ENCODE results near the gene GNAT1. TPM values are rescaled to one million over a fixed set of nuclear protein-coding genes. Genes with fewer than 3 reads are reported as not detected.

The GNAT1 gene
- total and polyA plus RNA-seq, 2 of the 13 experiments (the other 11 are each of a cell fraction or from before 2014, with no cell fraction given), result 0.15 TPM; not detected in 1

DNA sequence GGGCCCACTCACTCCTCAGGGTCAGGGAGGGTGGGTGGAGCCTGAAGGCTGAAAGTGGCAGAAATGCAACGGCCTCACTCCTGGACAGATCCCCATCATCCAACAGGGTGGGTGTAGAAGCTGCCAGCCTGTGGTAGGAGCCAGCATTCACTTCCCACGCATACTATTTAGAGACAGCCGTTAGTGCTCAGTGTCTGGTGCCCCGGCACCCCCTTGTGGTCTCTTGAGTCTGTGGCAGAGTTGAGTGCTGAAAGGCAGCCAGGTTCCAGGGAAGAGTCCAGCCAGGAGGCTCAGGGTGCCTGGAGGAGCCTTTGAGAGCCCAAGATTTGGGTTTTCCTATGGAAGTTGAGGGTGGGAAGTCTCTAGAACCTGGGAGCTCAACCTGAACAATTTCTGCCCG, 2.1 kb upstream of the GNAT1 start (continued):
- TF ChIP-seq, protein P1, sequence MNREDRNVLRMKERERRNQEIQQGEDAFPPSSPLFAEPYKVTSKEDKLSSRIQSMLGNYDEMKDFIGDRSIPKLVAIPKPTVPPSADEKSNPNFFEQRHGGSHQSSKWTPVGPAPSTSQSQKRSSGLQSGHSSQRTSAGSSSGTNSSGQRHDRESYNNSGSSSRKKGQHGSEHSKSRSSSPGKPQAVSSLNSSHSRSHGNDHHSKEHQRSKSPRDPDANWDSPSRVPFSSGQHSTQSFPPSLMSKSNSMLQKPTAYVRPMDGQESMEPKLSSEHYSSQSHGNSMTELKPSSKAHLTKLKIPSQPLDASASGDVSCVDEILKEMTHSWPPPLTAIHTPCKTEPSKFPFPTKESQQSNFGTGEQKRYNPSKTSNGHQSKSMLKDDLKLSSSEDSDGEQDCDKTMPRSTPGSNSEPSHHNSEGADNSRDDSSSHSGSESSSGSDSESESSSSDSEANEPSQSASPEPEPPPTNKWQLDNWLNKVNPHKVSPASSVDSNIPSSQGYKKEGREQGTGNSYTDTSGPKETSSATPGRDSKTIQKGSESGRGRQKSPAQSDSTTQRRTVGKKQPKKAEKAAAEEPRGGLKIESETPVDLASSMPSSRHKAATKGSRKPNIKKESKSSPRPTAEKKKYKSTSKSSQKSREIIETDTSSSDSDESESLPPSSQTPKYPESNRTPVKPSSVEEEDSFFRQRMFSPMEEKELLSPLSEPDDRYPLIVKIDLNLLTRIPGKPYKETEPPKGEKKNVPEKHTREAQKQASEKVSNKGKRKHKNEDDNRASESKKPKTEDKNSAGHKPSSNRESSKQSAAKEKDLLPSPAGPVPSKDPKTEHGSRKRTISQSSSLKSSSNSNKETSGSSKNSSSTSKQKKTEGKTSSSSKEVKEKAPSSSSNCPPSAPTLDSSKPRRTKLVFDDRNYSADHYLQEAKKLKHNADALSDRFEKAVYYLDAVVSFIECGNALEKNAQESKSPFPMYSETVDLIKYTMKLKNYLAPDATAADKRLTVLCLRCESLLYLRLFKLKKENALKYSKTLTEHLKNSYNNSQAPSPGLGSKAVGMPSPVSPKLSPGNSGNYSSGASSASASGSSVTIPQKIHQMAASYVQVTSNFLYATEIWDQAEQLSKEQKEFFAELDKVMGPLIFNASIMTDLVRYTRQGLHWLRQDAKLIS (CRISPR knock-in tag; IDR thresholded peaks at IDR 0.05), result no peak
- TF ChIP-seq PRPF4 (IDR thresholded peaks at IDR 0.05; ENCODE audit: low read depth, low read length, poor library complexity, severe bottlenecking), result no peak
- TF ChIP-seq ZNF460 (CRISPR knock-in tag; IDR thresholded peaks at IDR 0.05; ENCODE audit: borderline replicate concordance), result no peak
- TF ChIP-seq, protein P2, sequence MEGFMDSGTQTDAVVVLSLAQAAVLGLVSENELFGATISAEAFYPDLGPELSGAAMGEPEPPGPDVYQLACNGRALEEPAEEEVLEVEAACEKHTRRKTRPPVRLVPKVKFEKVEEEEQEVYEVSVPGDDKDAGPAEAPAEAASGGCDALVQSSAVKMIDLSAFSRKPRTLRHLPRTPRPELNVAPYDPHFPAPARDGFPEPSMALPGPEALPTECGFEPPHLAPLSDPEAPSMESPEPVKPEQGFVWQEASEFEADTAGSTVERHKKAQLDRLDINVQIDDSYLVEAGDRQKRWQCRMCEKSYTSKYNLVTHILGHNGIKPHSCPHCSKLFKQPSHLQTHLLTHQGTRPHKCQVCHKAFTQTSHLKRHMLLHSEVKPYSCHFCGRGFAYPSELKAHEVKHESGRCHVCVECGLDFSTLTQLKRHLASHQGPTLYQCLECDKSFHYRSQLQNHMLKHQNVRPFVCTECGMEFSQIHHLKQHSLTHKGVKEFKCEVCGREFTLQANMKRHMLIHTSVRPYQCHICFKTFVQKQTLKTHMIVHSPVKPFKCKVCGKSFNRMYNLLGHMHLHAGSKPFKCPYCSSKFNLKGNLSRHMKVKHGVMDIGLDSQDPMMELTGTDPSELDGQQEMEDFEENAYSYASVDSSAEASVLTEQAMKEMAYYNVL (CRISPR knock-in tag; IDR thresholded peaks at IDR 0.05; ENCODE audit: borderline replicate concordance), result no peak; the same call in 1 of the 2 replicates
- TF ChIP-seq FOSL2 (CRISPR knock-in tag; IDR thresholded peaks at IDR 0.05), result peak; percentile 23; the same call in 1 of the 2 replicates
- TF ChIP-seq MAZ (IDR thresholded peaks at IDR 0.05; ENCODE audit: borderline replicate concordance, low read depth, low read length), result no peak
- 0 out of 2 replicates have a peak, but pooled peaks have one; percentile 2 for TF ChIP-seq MAZ (CRISPR knock-in tag; IDR thresholded peaks at IDR 0.05; ENCODE audit: low read depth)
- TF ChIP-seq HNF4G (IDR thresholded peaks at IDR 0.05; ENCODE audit: borderline replicate concordance, low read depth, low read length), result no peak
- TF ChIP-seq HNF4G (CRISPR knock-in tag; IDR thresholded peaks at IDR 0.05; ENCODE audit: borderline replicate concordance, low read depth), result no peak
- TF ChIP-seq, protein P3, sequence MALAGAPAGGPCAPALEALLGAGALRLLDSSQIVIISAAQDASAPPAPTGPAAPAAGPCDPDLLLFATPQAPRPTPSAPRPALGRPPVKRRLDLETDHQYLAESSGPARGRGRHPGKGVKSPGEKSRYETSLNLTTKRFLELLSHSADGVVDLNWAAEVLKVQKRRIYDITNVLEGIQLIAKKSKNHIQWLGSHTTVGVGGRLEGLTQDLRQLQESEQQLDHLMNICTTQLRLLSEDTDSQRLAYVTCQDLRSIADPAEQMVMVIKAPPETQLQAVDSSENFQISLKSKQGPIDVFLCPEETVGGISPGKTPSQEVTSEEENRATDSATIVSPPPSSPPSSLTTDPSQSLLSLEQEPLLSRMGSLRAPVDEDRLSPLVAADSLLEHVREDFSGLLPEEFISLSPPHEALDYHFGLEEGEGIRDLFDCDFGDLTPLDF (CRISPR knock-in tag; IDR thresholded peaks at IDR 0.05), result no peak
- TF ChIP-seq ELF4 (CRISPR knock-in tag; IDR thresholded peaks at IDR 0.05; ENCODE audit: borderline replicate concordance), result no peak
- TF ChIP-seq ZNF792 (CRISPR knock-in tag; IDR thresholded peaks at IDR 0.05), result no peak
- TF ChIP-seq, protein P4, sequence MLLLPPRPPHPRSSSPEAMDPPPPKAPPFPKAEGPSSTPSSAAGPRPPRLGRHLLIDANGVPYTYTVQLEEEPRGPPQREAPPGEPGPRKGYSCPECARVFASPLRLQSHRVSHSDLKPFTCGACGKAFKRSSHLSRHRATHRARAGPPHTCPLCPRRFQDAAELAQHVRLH (CRISPR knock-in tag; IDR thresholded peaks at IDR 0.05; ENCODE audit: borderline replicate concordance, low read depth), result peak; percentile 46; the same call in 1 of the 2 replicates
- TF ChIP-seq PHF20 (CRISPR knock-in tag; IDR thresholded peaks at IDR 0.05), result no peak
- TF ChIP-seq SP4 (CRISPR knock-in tag; IDR thresholded peaks at IDR 0.05), result no peak
- TF ChIP-seq PAX8 (CRISPR knock-in tag; IDR thresholded peaks at IDR 0.05; ENCODE audit: borderline replicate concordance), result no peak
- TF ChIP-seq, protein P5, sequence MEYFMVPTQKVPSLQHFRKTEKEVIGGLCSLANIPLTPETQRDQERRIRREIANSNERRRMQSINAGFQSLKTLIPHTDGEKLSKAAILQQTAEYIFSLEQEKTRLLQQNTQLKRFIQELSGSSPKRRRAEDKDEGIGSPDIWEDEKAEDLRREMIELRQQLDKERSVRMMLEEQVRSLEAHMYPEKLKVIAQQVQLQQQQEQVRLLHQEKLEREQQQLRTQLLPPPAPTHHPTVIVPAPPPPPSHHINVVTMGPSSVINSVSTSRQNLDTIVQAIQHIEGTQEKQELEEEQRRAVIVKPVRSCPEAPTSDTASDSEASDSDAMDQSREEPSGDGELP (IDR thresholded peaks at IDR 0.05; ENCODE audit: borderline replicate concordance, low read depth), result 0 out of 2 replicates have a peak, but pooled peaks have one; percentile 13
- TF ChIP-seq, protein P6, sequence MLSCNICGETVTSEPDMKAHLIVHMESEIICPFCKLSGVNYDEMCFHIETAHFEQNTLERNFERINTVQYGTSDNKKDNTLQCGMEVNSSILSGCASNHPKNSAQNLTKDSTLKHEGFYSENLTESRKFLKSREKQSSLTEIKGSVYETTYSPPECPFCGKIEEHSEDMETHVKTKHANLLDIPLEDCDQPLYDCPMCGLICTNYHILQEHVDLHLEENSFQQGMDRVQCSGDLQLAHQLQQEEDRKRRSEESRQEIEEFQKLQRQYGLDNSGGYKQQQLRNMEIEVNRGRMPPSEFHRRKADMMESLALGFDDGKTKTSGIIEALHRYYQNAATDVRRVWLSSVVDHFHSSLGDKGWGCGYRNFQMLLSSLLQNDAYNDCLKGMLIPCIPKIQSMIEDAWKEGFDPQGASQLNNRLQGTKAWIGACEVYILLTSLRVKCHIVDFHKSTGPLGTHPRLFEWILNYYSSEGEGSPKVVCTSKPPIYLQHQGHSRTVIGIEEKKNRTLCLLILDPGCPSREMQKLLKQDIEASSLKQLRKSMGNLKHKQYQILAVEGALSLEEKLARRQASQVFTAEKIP (CRISPR knock-in tag; IDR thresholded peaks at IDR 0.05; ENCODE audit: borderline replicate concordance), result no peak
- TF ChIP-seq ZNF3 (CRISPR knock-in tag; IDR thresholded peaks at IDR 0.05), result no peak
- TF ChIP-seq, protein P7, sequence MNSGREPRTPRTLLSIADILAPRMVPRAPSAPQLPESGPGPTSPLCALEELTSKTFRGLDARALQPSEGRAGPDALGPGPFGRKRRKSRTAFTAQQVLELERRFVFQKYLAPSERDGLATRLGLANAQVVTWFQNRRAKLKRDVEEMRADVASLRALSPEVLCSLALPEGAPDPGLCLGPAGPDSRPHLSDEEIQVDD (CRISPR knock-in tag; IDR thresholded peaks at IDR 0.05; ENCODE audit: borderline replicate concordance), result no peak

All from HepG2 (cell line).